Right lobe of liver (tissue), 6 donors: ENCODE measurements around the gene MAGI1. TPM values are rescaled to one million over a fixed set of nuclear protein-coding genes. Genes with fewer than 3 reads are reported as not detected.

ENCODE experiments used
- ATAC-seq, 4 donors: fragments of 200-7000 bp; cut with Tn5 transposase; one replicate each; pipeline ENCODE4 v1.9.1; 2020; ENCODE audit warnings: mild to moderate bottlenecking in 4 of 4, moderate library complexity in 4 of 4
- DNase-seq, 3 donors: peaks; one replicate each; pipeline ENCODE4 v3.0.0-alpha.2; 2020
- H3K27ac ChIP-seq, 3 donors: fragments of 200-600 bp; one replicate each; pipeline ENCODE4 v1.8.0; 2022
- H3K27me3 ChIP-seq, 2 donors: fragments of 200-600 bp; one replicate each; pipeline ENCODE4 v1.8.0; 2022
- H3K36me3 ChIP-seq, 4 donors: fragments of 200-600 bp; sonication (generic) in 1 of 4; one replicate each; pipeline versions ENCODE4 v1.5.1 to v1.8.0; 2017 to 2022; ENCODE audit warnings: control low read depth in 1 of 4
- H3K4me1 ChIP-seq, 4 donors: fragments of 200-600 bp; sonication (generic) in 1 of 4; one replicate each; pipeline versions ENCODE4 v1.5.1 to v1.8.0; 2017 to 2022; ENCODE audit warnings: control low read depth in 1 of 4
- H3K4me3 ChIP-seq, 3 donors: fragments of 200-600 bp; one replicate each; pipeline ENCODE4 v1.8.0; 2022
- H3K9me3 ChIP-seq, 4 donors: fragments of 200-600 bp; sonication (generic) in 1 of 4; one replicate each; pipeline versions ENCODE4 v1.5.1 to v1.8.0; 2017 to 2022; ENCODE audit warnings: control low read depth in 1 of 4
- POLR2A ChIP-seq: fragments of 450-650 bp; IDR thresholded peaks from one replicate; pipeline ENCODE4 v1.6.1; 2017; ENCODE audit warnings: antibody characterized with exemption, mild to moderate bottlenecking
- WGBS: methylation state at CpG from one replicate; pipeline ENCODE4 v1.1.6; 2018; ENCODE audit warnings: low coverage, low lambda C conversion rate; ENCODE audit not compliant: insufficient coverage; ENCODE audit errors: missing lambda C conversion rate; 5-methylcytosine and 5-hydroxymethylcytosine counted together
- intact Hi-C, 2 donors: fragments of 100-400 bp; cut with DNase I; formaldehyde crosslinking; loops; one replicate each; pipeline versions ENCODE4 v1.11.2 to v1.14.1; 2022
- total RNA-seq, 6 experiments: library from RNA; depleted of rRNA in 2 of 6; stranded (reverse); fragments of >200 nt in 2 of 6; fragmentation: NEBNext Ultra II Directional in 3 of 6; extraction: Animal tissue kit (Norgen Biotek cat#: 25700) in 3 of 6; gene quantifications; one replicate each; pipeline versions ENCODE4 v1.1.0 to v1.2.4, GENCODE V29; 2016 to 2023
- TF ChIP-seq, protein P1 (sequence below), 4 donors: fragments of 200-600 bp in 3 of 4; fragments of 450-650 bp in 1 of 4; IDR thresholded peaks; one replicate each; pipeline versions ENCODE4 v1.5.1 to v1.8.0; 2016 to 2022; ENCODE audit warnings: antibody characterized with exemption in 4 of 4, mild to moderate bottlenecking in 2 of 4
- donor health status: DM: no; HTN: yes; CAD: no.
- donor health status: DM: no; HTN: no; CAD: no.
- donor health status: DM: no; HTN: no; CAD: no.
- donor health status: DM: no; HTN: yes; CAD: no.
- donor health status: DM: no; HTN: yes; CAD: no.

The MAGI1 gene
- total RNA-seq, 6 experiments from 2014 or later: 22.6 to 37.7 (median 26.9) TPM

DNA sequence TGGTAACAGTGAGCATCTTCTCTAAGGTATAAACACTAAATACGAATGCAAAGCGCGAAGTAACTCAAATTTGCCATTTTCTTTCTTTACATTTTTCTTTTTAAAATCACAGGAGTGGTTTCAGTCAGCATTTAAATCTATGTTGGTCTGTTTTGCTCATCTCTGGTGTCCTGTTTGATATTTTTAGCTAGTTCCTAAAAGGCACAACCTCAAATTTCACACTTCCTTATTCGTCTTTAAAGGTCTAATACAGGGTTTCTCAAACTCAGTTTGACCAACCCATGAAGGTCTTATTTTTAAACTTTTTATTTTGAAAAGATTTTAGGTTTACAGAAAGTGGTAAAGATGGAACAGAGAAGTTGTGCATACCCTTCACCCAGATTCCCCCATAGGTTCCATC lies 201.1 kb downstream of the MAGI1 start:
- ATAC-seq: no peak
- Histone ChIP-seq H3K36me3 (no peaks in the 10 kb centered on the region), H3K9me3 (no peaks in the 10 kb centered on the region), H3K27me3 (no peaks in the 10 kb centered on the region), H3K4me1 (peaks cover 0 to 4% (median 0%) of the 10 kb centered on the region in 4 donors), H3K4me3 (no peak overlapping the region), H3K27ac (no peak overlapping the region)
- WGBS: 66% methylated on average over 4 of the region's 4 CpGs
- TF ChIP-seq, protein P1, sequence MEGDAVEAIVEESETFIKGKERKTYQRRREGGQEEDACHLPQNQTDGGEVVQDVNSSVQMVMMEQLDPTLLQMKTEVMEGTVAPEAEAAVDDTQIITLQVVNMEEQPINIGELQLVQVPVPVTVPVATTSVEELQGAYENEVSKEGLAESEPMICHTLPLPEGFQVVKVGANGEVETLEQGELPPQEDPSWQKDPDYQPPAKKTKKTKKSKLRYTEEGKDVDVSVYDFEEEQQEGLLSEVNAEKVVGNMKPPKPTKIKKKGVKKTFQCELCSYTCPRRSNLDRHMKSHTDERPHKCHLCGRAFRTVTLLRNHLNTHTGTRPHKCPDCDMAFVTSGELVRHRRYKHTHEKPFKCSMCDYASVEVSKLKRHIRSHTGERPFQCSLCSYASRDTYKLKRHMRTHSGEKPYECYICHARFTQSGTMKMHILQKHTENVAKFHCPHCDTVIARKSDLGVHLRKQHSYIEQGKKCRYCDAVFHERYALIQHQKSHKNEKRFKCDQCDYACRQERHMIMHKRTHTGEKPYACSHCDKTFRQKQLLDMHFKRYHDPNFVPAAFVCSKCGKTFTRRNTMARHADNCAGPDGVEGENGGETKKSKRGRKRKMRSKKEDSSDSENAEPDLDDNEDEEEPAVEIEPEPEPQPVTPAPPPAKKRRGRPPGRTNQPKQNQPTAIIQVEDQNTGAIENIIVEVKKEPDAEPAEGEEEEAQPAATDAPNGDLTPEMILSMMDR (IDR thresholded peaks at IDR 0.05): no peak
- TF ChIP-seq POLR2A: no peak
- no peak for DNase-seq
- intact Hi-C loops: no loop called here

DNA sequence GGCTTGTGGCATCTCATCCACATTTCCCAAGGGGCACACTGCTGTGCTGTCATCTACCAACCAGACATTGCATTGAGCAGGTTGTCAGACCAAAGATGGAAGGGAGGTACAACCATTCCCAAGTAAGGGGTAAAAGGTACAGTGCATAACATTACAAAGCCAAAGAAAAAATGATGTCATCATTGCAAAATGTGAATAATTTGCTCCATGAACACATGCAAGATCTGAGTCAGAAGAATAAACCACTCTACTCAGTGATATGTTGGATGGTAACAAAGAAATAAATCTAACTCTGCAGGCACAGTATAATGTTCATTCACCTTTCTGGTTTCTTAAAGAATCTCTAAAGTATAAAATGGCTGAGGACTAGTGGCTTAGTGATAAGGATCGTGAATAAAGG lies 202.7 kb downstream of the MAGI1 start:
- H3K9me3 ChIP-seq: no peaks in the 10 kb centered on the region
- H3K4me1 ChIP-seq: peaks cover 0 to 16% (median 0%) of the 10 kb centered on the region in 4 donors
- H3K27ac ChIP-seq: no peak overlapping the region
- DNase-seq (no peak), ATAC-seq (peak in 1 of 4 donors; percentile 42)
- WGBS: 100% methylated on average over 1 of the region's 1 CpG
- intact Hi-C loops: no loop called here
- TF ChIP-seq, protein P1 (IDR thresholded peaks at IDR 0.05): no peak
- no peak for TF ChIP-seq POLR2A
- no peak overlapping the region for H3K4me3 ChIP-seq
- no peaks in the 10 kb centered on the region for H3K36me3 ChIP-seq
- no peaks in the 10 kb centered on the region for H3K27me3 ChIP-seq

DNA sequence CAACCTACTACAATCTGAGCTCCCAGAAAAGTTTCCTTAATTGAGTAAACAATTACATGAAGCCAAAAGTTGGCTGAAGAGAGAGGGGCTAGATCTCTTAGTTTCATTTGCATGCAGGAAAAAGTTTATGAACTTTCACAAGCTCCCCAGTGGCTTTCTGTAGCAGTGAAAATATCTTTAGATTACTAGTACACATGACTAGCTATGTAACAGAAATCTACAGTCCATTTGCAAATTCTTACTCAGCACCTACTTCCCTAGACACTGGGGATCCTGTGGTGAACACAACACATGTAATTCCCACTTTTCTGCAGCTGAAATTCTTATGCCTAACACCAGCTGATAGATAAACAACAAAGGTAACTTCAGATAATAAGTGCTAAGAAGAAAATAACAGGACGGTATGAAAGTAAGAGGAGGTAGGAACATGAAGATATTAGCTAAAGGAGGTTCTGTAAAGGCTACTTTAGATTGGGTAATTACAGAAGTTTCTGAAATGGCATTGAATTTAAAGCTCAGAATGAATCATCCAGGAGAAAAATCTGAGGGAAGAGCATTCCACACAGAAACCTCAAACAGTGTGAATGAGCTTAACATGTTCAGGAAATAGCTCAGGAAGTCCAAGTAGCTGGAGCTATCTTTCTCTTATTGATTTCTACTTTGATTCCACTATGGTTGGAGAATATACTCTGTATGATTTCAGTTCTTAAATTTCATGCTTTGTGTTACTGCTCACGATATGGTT lies 204.8 kb downstream of the MAGI1 start:
- Histone ChIP-seq H3K36me3 (no peaks in the 10 kb centered on the region), H3K27me3 (no peaks in the 10 kb centered on the region), H3K4me3 (no peak overlapping the region), H3K4me1 (peaks cover 0 to 16% (median 0%) of the 10 kb centered on the region in 4 donors), H3K9me3 (no peaks in the 10 kb centered on the region), H3K27ac (peak overlapping the region in 1 of 3 donors; percentile 25)
- WGBS: 66% methylated on average over 2 of the region's 2 CpGs
- DNase-seq: no peak
- intact Hi-C loops: no loop called here
- TF ChIP-seq POLR2A: no peak
- TF ChIP-seq, protein P1 (IDR thresholded peaks at IDR 0.05): no peak
- ATAC-seq: peak in 1 of 4 donors; percentile 19

DNA sequence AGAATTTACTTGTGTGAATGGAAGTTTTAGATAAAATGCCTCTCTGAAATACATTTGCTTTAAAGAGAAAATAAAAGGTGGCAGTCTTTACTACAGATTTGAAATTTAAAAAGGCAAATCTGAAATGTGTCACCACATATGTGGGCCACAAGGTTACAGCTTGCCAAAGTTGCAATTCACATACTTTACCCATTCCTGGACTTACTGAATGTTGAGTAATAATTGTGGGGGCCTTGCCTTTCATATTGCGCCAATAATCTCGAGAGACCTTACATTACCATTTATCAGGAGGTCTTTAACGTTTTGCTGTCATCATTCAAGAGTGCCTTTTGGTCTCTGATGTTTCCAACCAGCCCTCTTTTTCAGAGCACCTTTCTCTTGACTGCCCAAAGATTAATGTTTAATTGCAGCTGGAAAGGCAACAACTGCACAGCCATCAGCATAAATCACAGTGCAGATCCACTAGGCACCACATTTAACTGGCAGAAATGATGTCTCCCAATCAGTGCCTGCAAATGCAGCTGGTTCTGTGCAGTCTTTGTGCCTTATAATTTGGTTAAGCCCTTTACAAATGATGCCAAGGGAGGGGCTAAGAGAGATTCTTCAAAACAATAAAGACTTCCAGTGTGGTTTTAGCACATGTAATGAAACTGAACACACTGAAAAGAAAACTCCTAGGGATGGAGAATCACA lies 206.8 kb downstream of the MAGI1 start:
- intact Hi-C loops: no loop called here
- 33% methylated on average over 3 of the region's 3 CpGs for WGBS
- Histone ChIP-seq H3K4me1 (peaks cover 0 to 16% (median 0%) of the 10 kb centered on the region in 4 donors), H3K4me3 (no peak overlapping the region), H3K27ac (no peak overlapping the region), H3K9me3 (no peaks in the 10 kb centered on the region), H3K36me3 (no peaks in the 10 kb centered on the region), H3K27me3 (no peaks in the 10 kb centered on the region)
- peak; percentile 63 to 81 (median 71) for ATAC-seq
- DNase-seq: no peak
- no peak for TF ChIP-seq POLR2A
- TF ChIP-seq, protein P1 (IDR thresholded peaks at IDR 0.05): peak in 1 of 4 donors; percentile 9
